CD4-positive, alpha-beta memory T cell (primary cell): ENCODE data around the gene ZFYVE16. TPM values are rescaled to one million over a fixed set of nuclear protein-coding genes. Genes with fewer than 3 reads are reported as not detected.

Source experiments
- CTCF ChIA-PET: fragments of 350-600 bp; sonication (Branson Sonifier 250); formaldehyde crosslinking; loops from one replicate; lab custom pipeline; 2021; ENCODE audit warnings: inconsistent platforms; ENCODE audit not compliant: partially characterized antibody; lab: Charles Lee
- POLR2A ChIA-PET: fragments of 350-600 bp; sonication (Branson Sonifier 250); formaldehyde crosslinking; loops from one replicate; lab custom pipeline; 2021; ENCODE audit not compliant: partially characterized antibody; lab: Charles Lee
- DNase-seq, 5 donors: peaks; one replicate each; pipeline versions ENCODE4 v3.0.0 to v3.0.0-alpha.2; 2020 to 2022; ENCODE audit warnings: mixed read lengths in 1 of 5
- H3K27ac ChIP-seq: one replicate; pipeline ENCODE4 v1.7.0; 2013; ENCODE audit warnings: low read depth, low read length
- H3K27me3 ChIP-seq: 2 replicates; pipeline ENCODE4 v1.7.0; 2013; ENCODE audit warnings: mild to moderate bottlenecking, low read length, moderate library complexity; ENCODE audit not compliant: insufficient read depth
- H3K36me3 ChIP-seq: 2 replicates; pipeline ENCODE4 v1.7.0; 2013; ENCODE audit warnings: mild to moderate bottlenecking, low read length, moderate library complexity; ENCODE audit not compliant: insufficient read depth
- H3K4me1 ChIP-seq: 2 replicates; pipeline ENCODE4 v1.7.0; 2013; ENCODE audit warnings: mild to moderate bottlenecking, low read length, moderate library complexity; ENCODE audit not compliant: insufficient read depth
- H3K4me3 ChIP-seq, 2 donors: one replicate each; pipeline ENCODE4 v1.7.0; 2013; ENCODE audit warnings: low read length in 2 of 2, mild to moderate bottlenecking in 1 of 2
- H3K9me3 ChIP-seq, 2 donors: one replicate each; pipeline ENCODE4 v1.7.0; 2013; ENCODE audit warnings: low read length in 2 of 2, control low read depth in 1 of 2; ENCODE audit not compliant: control insufficient read depth in 1 of 2
- H3K27ac Mint-ChIP-seq, 7 donors: one replicate each; pipeline ENCODE4 v1.8.0; 2020 to 2021; ENCODE audit warnings: mixed read lengths in 7 of 7, mild to moderate bottlenecking in 6 of 7, inconsistent platforms in 3 of 7, moderate library complexity in 3 of 7
- H3K27me3 Mint-ChIP-seq, 2 donors: one replicate each; pipeline ENCODE4 v1.8.0; 2020 to 2021; ENCODE audit warnings: mixed read lengths in 2 of 2
- H3K36me3 Mint-ChIP-seq, 2 donors: one replicate each; pipeline ENCODE4 v1.8.0; 2020 to 2021; ENCODE audit warnings: mixed read lengths in 2 of 2, inconsistent platforms in 1 of 2, mild to moderate bottlenecking in 1 of 2
- H3K4me1 Mint-ChIP-seq, 4 donors: one replicate each; pipeline ENCODE4 v1.8.0; 2020 to 2021; ENCODE audit warnings: mixed read lengths in 4 of 4, mild to moderate bottlenecking in 1 of 4
- H3K4me3 Mint-ChIP-seq, 8 donors: one replicate each; pipeline ENCODE4 v1.8.0; 2020 to 2021; ENCODE audit warnings: mixed read lengths in 8 of 8, mild to moderate bottlenecking in 7 of 8, moderate library complexity in 6 of 8, inconsistent platforms in 3 of 8
- H3K9me3 Mint-ChIP-seq, 8 donors: one replicate each; pipeline ENCODE4 v1.8.0; 2020 to 2021; ENCODE audit warnings: mixed read lengths in 8 of 8, mild to moderate bottlenecking in 5 of 8, inconsistent platforms in 3 of 8, moderate library complexity in 1 of 8
- intact Hi-C: fragments of 100-400 bp; cut with micrococcal nuclease; formaldehyde crosslinking; loops from one replicate; pipeline ENCODE4 v1.15.1; 2023
- polyA plus RNA-seq, 2 donors: library from polyadenylated mRNA; unstranded; fragments of 300-500 nt; fragmentation: Illumina TruSeq; gene quantifications; one replicate each; pipeline ENCODE4 v1.2.3, GENCODE V29; 2021
- total RNA-seq, 2 experiments: library from RNA; stranded (reverse); gene quantifications; one replicate each; pipeline ENCODE4 v1.2.3, GENCODE V29; 2021

Gene ZFYVE16
- total RNA-seq: 10 to 100 TPM; 23.2 to 25.3 TPM
- polyA plus RNA-seq: 1 to 10 TPM; 2.5 to 6.5 TPM

- ChIA-PET CTCF (interaction anchor here (1.0 to 1.2 kb wide), 2 partner anchors 28 to 62 kb away, joined by 3 to 4 read pairs; no protein-coding TSS in a partner anchor), POLR2A (interaction anchor here (0.8 to 1.5 kb wide), 8 partner anchors 11 to 1424 kb away, joined by 3 to 6 read pairs (median 3); partner anchors contain the start of genes DHFR and MSH3)
- H3K27me3 Mint-ChIP-seq: no peaks in the 10 kb centered on the region
- H3K4me3 Mint-ChIP-seq: peak within 1 kb of the TSS; percentile 92 to 98 (median 96)
- Histone ChIP-seq H3K4me3 (peak within 1 kb of the TSS; percentile 73 to 79), H3K27me3 (no peaks in the 10 kb centered on the region), H3K36me3 (no peaks in the 10 kb centered on the region), H3K4me1 (peaks cover 22% of the 10 kb centered on the region), H3K9me3 (no peaks in the 10 kb centered on the region), H3K27ac (peak within 1 kb of the TSS; percentile 86)
- peak within 1 kb of the TSS; percentile 91 to 100 (median 99) for H3K27ac Mint-ChIP-seq
- no peaks in the 10 kb centered on the region for H3K9me3 Mint-ChIP-seq
- intact Hi-C loops: loop anchor here (1.0 to 5.0 kb wide), 5 partner anchors 247 to 1564 kb away; partner anchors contain the start of genes ATG10, JMY and MTX3
- peaks cover 0 to 10% of the 10 kb centered on the region in 2 donors for H3K36me3 Mint-ChIP-seq
- DNase-seq: peak; percentile 95 to 97 (median 96)
- peaks cover 15 to 24% (median 20%) of the 10 kb centered on the region in 4 donors for H3K4me1 Mint-ChIP-seq
These were observed at the start of gene ZFYVE16 for GRCh38 chr5:80407735-80408483. ZFYVE16 (plus strand) TSS chr5:80408064; CDS start chr5:80434148, 26,084 bp downstream.

- H3K36me3 ChIP-seq: no peaks in the 10 kb centered on the region
- no peaks in the 10 kb centered on the region for H3K9me3 Mint-ChIP-seq
- H3K4me1 ChIP-seq: no peaks in the 10 kb centered on the region
- no peaks in the 10 kb centered on the region for H3K36me3 Mint-ChIP-seq
- no peaks in the 10 kb centered on the region for H3K9me3 ChIP-seq
- intact Hi-C loops: no loop called here
- no peak overlapping the region for H3K27ac ChIP-seq
- H3K4me3 ChIP-seq: no peak overlapping the region
- H3K27me3 ChIP-seq: no peaks in the 10 kb centered on the region
- ChIA-PET POLR2A (no interaction called here), CTCF (interaction anchor here (0.7 kb wide), 1 partner anchor 82 kb away, joined by 4 read pairs; no protein-coding TSS in a partner anchor)
- no peak overlapping the region for H3K4me3 Mint-ChIP-seq
- no peak for DNase-seq
- no peaks in the 10 kb centered on the region for H3K4me1 Mint-ChIP-seq
- H3K27me3 Mint-ChIP-seq: peaks cover 3 to 5% of the 10 kb centered on the region in 2 donors
- H3K27ac Mint-ChIP-seq: no peak overlapping the region
These were observed 46.9 kb upstream of the ZFYVE16 start for GRCh38 chr5:80360914-80361444.

DNA sequence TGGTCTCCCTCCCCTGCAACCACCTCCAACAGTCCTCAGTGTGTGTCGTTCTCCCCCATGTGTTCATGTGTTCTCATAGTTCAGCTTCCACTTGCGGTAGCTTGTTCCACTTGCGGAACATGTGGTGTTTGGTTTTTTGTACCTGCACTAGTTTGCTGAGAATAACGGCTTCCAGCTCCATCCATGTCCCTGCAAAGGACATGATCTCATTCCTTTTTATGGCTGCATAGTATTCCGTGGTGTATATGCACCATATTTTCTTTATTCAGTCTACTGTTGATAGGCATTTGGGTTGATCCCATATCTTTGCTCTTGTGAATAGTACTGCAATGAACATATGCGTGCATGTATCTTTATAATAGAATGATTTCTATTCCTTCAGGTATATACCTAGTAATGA lies 43.0 kb upstream of the ZFYVE16 start:
- Histone ChIP-seq H3K9me3 (no peaks in the 10 kb centered on the region), H3K4me1 (no peaks in the 10 kb centered on the region), H3K4me3 (no peak overlapping the region), H3K27ac (no peak overlapping the region), H3K27me3 (no peaks in the 10 kb centered on the region), H3K36me3 (no peaks in the 10 kb centered on the region)
- POLR2A ChIA-PET: no interaction called here
- CTCF ChIA-PET: no interaction called here
- H3K4me3 Mint-ChIP-seq: no peak overlapping the region
- no peak for DNase-seq
- H3K9me3 Mint-ChIP-seq: no peaks in the 10 kb centered on the region
- intact Hi-C loops: no loop called here
- no peaks in the 10 kb centered on the region for H3K4me1 Mint-ChIP-seq
- no peak overlapping the region for H3K27ac Mint-ChIP-seq
- H3K36me3 Mint-ChIP-seq: no peaks in the 10 kb centered on the region
- peaks cover 3 to 5% of the 10 kb centered on the region in 2 donors for H3K27me3 Mint-ChIP-seq

- Histone ChIP-seq H3K4me3 (no peak overlapping the region), H3K4me1 (no peaks in the 10 kb centered on the region), H3K27me3 (no peaks in the 10 kb centered on the region), H3K9me3 (no peaks in the 10 kb centered on the region), H3K36me3 (no peaks in the 10 kb centered on the region), H3K27ac (no peak overlapping the region)
- H3K36me3 Mint-ChIP-seq: peaks cover 0 to 4% of the 10 kb centered on the region in 2 donors
- CTCF ChIA-PET: no interaction called here
- intact Hi-C loops: no loop called here
- H3K27me3 Mint-ChIP-seq: peaks cover 8 to 12% of the 10 kb centered on the region in 2 donors
- H3K9me3 Mint-ChIP-seq: peaks cover 0 to 4% (median 2%) of the 10 kb centered on the region in 8 donors
- no peak overlapping the region for H3K27ac Mint-ChIP-seq
- DNase-seq: no peak
- H3K4me3 Mint-ChIP-seq: no peak overlapping the region
- H3K4me1 Mint-ChIP-seq: no peaks in the 10 kb centered on the region
- POLR2A ChIA-PET: no interaction called here
These were observed 39.0 kb upstream of the ZFYVE16 start for GRCh38 chr5:80368661-80369480.

GRCh38 chr5:80369521-80369920 lies 38.3 kb upstream of the ZFYVE16 start:
- Histone ChIP-seq H3K9me3 (no peaks in the 10 kb centered on the region), H3K4me3 (no peak overlapping the region), H3K4me1 (no peaks in the 10 kb centered on the region), H3K27ac (no peak overlapping the region), H3K36me3 (no peaks in the 10 kb centered on the region), H3K27me3 (no peaks in the 10 kb centered on the region)
- H3K9me3 Mint-ChIP-seq: peaks cover 0 to 4% (median 2%) of the 10 kb centered on the region in 8 donors
- H3K4me3 Mint-ChIP-seq: no peak overlapping the region
- peaks cover 8 to 12% of the 10 kb centered on the region in 2 donors for H3K27me3 Mint-ChIP-seq
- H3K36me3 Mint-ChIP-seq: peaks cover 0 to 4% of the 10 kb centered on the region in 2 donors
- H3K27ac Mint-ChIP-seq: no peak overlapping the region
- no peaks in the 10 kb centered on the region for H3K4me1 Mint-ChIP-seq
- intact Hi-C loops: no loop called here
- CTCF ChIA-PET: no interaction called here
- POLR2A ChIA-PET: no interaction called here
- DNase-seq: no peak

DNA sequence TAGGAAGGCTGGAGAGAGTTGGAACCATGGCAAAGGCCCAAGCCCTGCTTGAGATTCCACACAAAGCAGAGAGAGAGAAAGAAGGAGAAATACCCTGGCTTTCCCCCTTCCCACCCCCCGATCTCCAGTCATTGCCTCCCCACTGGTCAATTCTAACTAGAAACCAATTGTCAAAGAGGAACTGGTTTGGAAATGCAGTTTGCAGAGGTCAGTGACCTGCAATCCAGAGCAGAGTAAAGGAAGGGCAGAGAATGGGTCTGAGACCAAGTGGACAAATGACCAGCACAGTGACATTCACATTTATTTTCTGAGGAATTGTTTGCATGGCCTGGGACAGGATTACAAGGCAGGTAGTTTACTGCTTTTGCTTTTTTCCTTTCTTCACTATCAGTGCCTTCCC lies 37.5 kb upstream of the ZFYVE16 start:
- Mint-ChIP-seq H3K4me1 (no peaks in the 10 kb centered on the region), H3K4me3 (no peak overlapping the region), H3K9me3 (peaks cover 0 to 4% (median 2%) of the 10 kb centered on the region in 8 donors), H3K27ac (no peak overlapping the region), H3K27me3 (peaks cover 6 to 12% of the 10 kb centered on the region in 2 donors), H3K36me3 (peaks cover 0 to 4% of the 10 kb centered on the region in 2 donors)
- no peaks in the 10 kb centered on the region for H3K9me3 ChIP-seq
- ChIA-PET CTCF (no interaction called here), POLR2A (no interaction called here)
- H3K4me1 ChIP-seq: no peaks in the 10 kb centered on the region
- H3K27ac ChIP-seq: no peak overlapping the region
- no peaks in the 10 kb centered on the region for H3K27me3 ChIP-seq
- no peaks in the 10 kb centered on the region for H3K36me3 ChIP-seq
- no peak overlapping the region for H3K4me3 ChIP-seq
- intact Hi-C loops: no loop called here
- no peak for DNase-seq

- Mint-ChIP-seq H3K27ac (no peak overlapping the region), H3K36me3 (peaks cover 0 to 4% of the 10 kb centered on the region in 2 donors), H3K27me3 (peaks cover 6 to 8% of the 10 kb centered on the region in 2 donors), H3K9me3 (peaks cover 0 to 4% (median 2%) of the 10 kb centered on the region in 8 donors), H3K4me1 (no peaks in the 10 kb centered on the region), H3K4me3 (no peak overlapping the region)
- no peaks in the 10 kb centered on the region for H3K27me3 ChIP-seq
- intact Hi-C loops: no loop called here
- H3K36me3 ChIP-seq: no peaks in the 10 kb centered on the region
- H3K4me3 ChIP-seq: no peak overlapping the region
- POLR2A ChIA-PET: no interaction called here
- no peaks in the 10 kb centered on the region for H3K4me1 ChIP-seq
- H3K27ac ChIP-seq: no peak overlapping the region
- CTCF ChIA-PET: no interaction called here
- DNase-seq: no peak
- H3K9me3 ChIP-seq: no peaks in the 10 kb centered on the region
These were observed 35.1 kb upstream of the ZFYVE16 start for GRCh38 chr5:80372780-80373179.
